HCT116 (cell line): ENCODE results near the gene PEMT. TPM values are rescaled to one million over a fixed set of nuclear protein-coding genes. Genes with fewer than 3 reads are reported as not detected.

Source experiments
- ATAC-seq: fragments of 200-7000 bp; cut with Tn5 transposase; 2 replicates; pipeline ENCODE4 v1.9.1; 2020; ENCODE audit warnings: mild to moderate bottlenecking, moderate library complexity
- BruUV-seq: library from RNA; stranded (reverse); fragments of 400-500 nt; replicated peaks from 2 replicates; lab custom pipeline; 2021; lab: Mats Ljungman, UMichigan
- CTCF ChIA-PET: fragments of 300-600 bp; sonication (Branson Sonifier 250); formaldehyde crosslinking; loops from one replicate; lab custom pipeline; 2021; ENCODE audit warnings: antibody characterized with exemption; lab: Charles Lee
- POLR2A ChIA-PET: fragments of 300-600, 350-600 bp; sonication (Branson Sonifier 250); formaldehyde crosslinking; loops from one replicate; lab custom pipeline; 2021; ENCODE audit warnings: antibody characterized with exemption; lab: Charles Lee
- RAD21 ChIA-PET, 2 experiments: fragments of 300-600 bp; sonication (Branson Sonifier 250); formaldehyde crosslinking; loops; one replicate each; lab custom pipeline; 2023; ENCODE audit warnings: low total read pairs in 2 of 2; ENCODE audit not compliant: uncharacterized antibody in 2 of 2, unreplicated experiment in 2 of 2, low non-redundant PET in 1 of 2; lab: Charles Lee
- DNase-seq: peaks from one replicate; pipeline ENCODE4 v3.0.0-alpha.2; 2010; ENCODE audit warnings: low read depth, low spot score
- H2AFZ ChIP-seq: fragments of 200-600 bp; shearing (Covaris generic), sonication (generic); 2 replicates; pipeline ENCODE4 v1.6.1; 2017; ENCODE audit warnings: low read depth, mixed run types, mixed read lengths, antibody characterized with exemption, low read length; ENCODE audit not compliant: poor library complexity, severe bottlenecking
- H3K27ac ChIP-seq: 2 replicates; pipeline ENCODE4 v1.5.1; 2012; ENCODE audit warnings: low read depth, low read length
- H3K27me3 ChIP-seq: fragments of 200-600 bp; sonication (generic); 2 replicates; pipeline ENCODE4 v1.6.1; 2016; ENCODE audit warnings: mixed run types, low read length, mixed read lengths; ENCODE audit not compliant: insufficient read depth
- H3K36me3 ChIP-seq, 2 experiments: fragments of 200-500 bp in 1 of 2; fragments of 200-600 bp in 1 of 2; sonication (Bioruptor generic) in 1 of 2; sonication (generic) in 1 of 2; 2 replicates each; pipeline versions ENCODE4 v1.5.1 to v1.6.1; 2014 to 2016; ENCODE audit warnings: low read length in 2 of 2, inconsistent platforms in 1 of 2, mixed read lengths in 1 of 2, mixed run types in 1 of 2; ENCODE audit not compliant: insufficient read depth in 2 of 2, control insufficient read depth in 1 of 2
- H3K4me1 ChIP-seq, 2 experiments: fragments of 200-600 bp in 1 of 2; sonication (generic) in 1 of 2; 2 replicates each; pipeline versions ENCODE4 v1.5.1 to v1.6.1; 2012 to 2017; ENCODE audit warnings: low read length in 2 of 2, inconsistent platforms in 1 of 2, mild to moderate bottlenecking in 1 of 2, mixed read lengths in 1 of 2, mixed run types in 1 of 2, moderate library complexity in 1 of 2; ENCODE audit not compliant: insufficient read depth in 2 of 2, control insufficient read depth in 1 of 2
- H3K4me2 ChIP-seq: fragments of 200-600 bp; sonication (generic); 2 replicates; pipeline ENCODE4 v1.6.1; 2017; ENCODE audit warnings: mixed run types, low read length, mixed read lengths
- H3K4me3 ChIP-seq, 2 experiments: fragments of 200-600 bp in 1 of 2; sonication (generic) in 1 of 2; replicated peaks in 1 of 2; 2 replicates each; pipeline ENCODE4 v1.5.1; 2011 to 2016; ENCODE audit warnings: low read length in 2 of 2, control low read depth in 1 of 2, low read depth in 1 of 2, mild to moderate bottlenecking in 1 of 2, mixed read lengths in 1 of 2, mixed run types in 1 of 2
- H3K79me2 ChIP-seq: fragments of 200-600 bp; sonication (generic); 2 replicates; pipeline ENCODE4 v1.6.1; 2017; ENCODE audit warnings: mild to moderate bottlenecking, mixed run types, low read length, moderate library complexity, mixed read lengths; ENCODE audit not compliant: insufficient read depth
- H3K9ac ChIP-seq: fragments of 200-600 bp; sonication (generic); 2 replicates; pipeline ENCODE4 v1.6.1; 2016; ENCODE audit warnings: low read length, mixed read lengths
- H3K9me2 ChIP-seq: fragments of 200-600 bp; sonication (generic), shearing (Covaris generic); 2 replicates; pipeline ENCODE4 v1.6.1; 2017; ENCODE audit warnings: mixed run types, mild to moderate bottlenecking, moderate library complexity; ENCODE audit not compliant: insufficient read depth
- H3K9me3 ChIP-seq, 2 experiments: fragments of 200-500 bp in 1 of 2; fragments of 200-600 bp in 1 of 2; sonication (Bioruptor generic) in 1 of 2; sonication (generic) in 1 of 2; 2 replicates each; pipeline ENCODE4 v1.6.1; 2014 to 2017; ENCODE audit warnings: low read length in 2 of 2, mixed read lengths in 2 of 2, inconsistent platforms in 1 of 2, low read depth in 1 of 2, mild to moderate bottlenecking in 1 of 2, mixed run types in 1 of 2, moderate library complexity in 1 of 2; ENCODE audit not compliant: control insufficient read depth in 1 of 2, insufficient read depth in 1 of 2
- H4K20me1 ChIP-seq: fragments of 200-600 bp; sonication (generic), shearing (Covaris generic); 2 replicates; pipeline ENCODE4 v1.6.1; 2017; ENCODE audit warnings: mixed run types, mild to moderate bottlenecking, moderate library complexity; ENCODE audit not compliant: insufficient read depth
- ATF3 ChIP-seq: IDR thresholded peaks from 2 replicates; pipeline ENCODE4 v1.6.1; 2012
- CEBPB ChIP-seq: IDR thresholded peaks from 2 replicates; pipeline ENCODE4 v1.6.1; 2012; ENCODE audit warnings: low read depth
- CTCF ChIP-seq, 3 experiments: fragments of 200-600 bp in 1 of 3; sonication (generic) in 1 of 3; IDR thresholded peaks in 2 of 3; conservative IDR thresholded peaks in 1 of 3; 2 replicates each; pipeline ENCODE4 v1.5.1; 2012 to 2017; ENCODE audit warnings: low read depth in 2 of 3, low read length in 2 of 3, antibody characterized with exemption in 1 of 3, borderline replicate concordance in 1 of 3, control low read depth in 1 of 3, mild to moderate bottlenecking in 1 of 3, mixed read lengths in 1 of 3, mixed run types in 1 of 3, moderate library complexity in 1 of 3; ENCODE audit not compliant: insufficient read depth in 1 of 3
- EGR1 ChIP-seq: IDR thresholded peaks from 2 replicates; pipeline ENCODE4 v1.6.1; 2012; ENCODE audit warnings: low read depth
- EZH2phosphoT487 ChIP-seq: fragments of 200-600 bp; IDR thresholded peaks from 2 replicates; pipeline ENCODE4 v1.6.1; 2018; ENCODE audit warnings: antibody characterized with exemption, borderline replicate concordance
- JUND ChIP-seq: IDR thresholded peaks from 2 replicates; pipeline ENCODE4 v1.6.1; 2012
- MAX ChIP-seq: IDR thresholded peaks from 2 replicates; pipeline ENCODE4 v1.6.1; 2012
- POLR2A ChIP-seq: IDR thresholded peaks from 2 replicates; pipeline ENCODE4 v1.7.0; 2011; ENCODE audit warnings: borderline replicate concordance; ENCODE audit not compliant: insufficient read depth, insufficient read length; ENCODE audit errors: extremely low read depth
- RAD21 ChIP-seq: IDR thresholded peaks from 2 replicates; pipeline ENCODE4 v1.6.1; 2012; ENCODE audit warnings: low read depth, mild to moderate bottlenecking
- REST ChIP-seq: IDR thresholded peaks from 2 replicates; pipeline ENCODE4 v1.6.1; 2012; ENCODE audit warnings: low read depth
- SIN3A ChIP-seq: IDR thresholded peaks from 2 replicates; pipeline ENCODE4 v1.6.1; 2012; ENCODE audit warnings: low read depth
- SP1 ChIP-seq: IDR thresholded peaks from 2 replicates; pipeline ENCODE4 v1.6.1; 2012; ENCODE audit warnings: low read depth
- SRF ChIP-seq: IDR thresholded peaks from 2 replicates; pipeline ENCODE4 v1.6.1; 2012; ENCODE audit warnings: low read depth
- YY1 ChIP-seq: IDR thresholded peaks from 2 replicates; pipeline ENCODE4 v1.6.1; 2011; ENCODE audit warnings: low read length, low read depth, moderate library complexity, mild to moderate bottlenecking; ENCODE audit not compliant: insufficient replicate concordance; ENCODE audit errors: extremely low read depth
- ZBTB33 ChIP-seq: IDR thresholded peaks from 2 replicates; pipeline ENCODE4 v1.6.1; 2011; ENCODE audit warnings: mild to moderate bottlenecking, low read length, moderate library complexity; ENCODE audit not compliant: insufficient replicate concordance; ENCODE audit errors: extremely low read depth
- ZFX ChIP-seq: fragments of 450-650 bp; IDR thresholded peaks from 2 replicates; pipeline ENCODE4 v1.6.1; 2017
- ZNF274 ChIP-seq: fragments of 200-500 bp; sonication (Bioruptor generic); IDR thresholded peaks from 2 replicates; pipeline ENCODE4 v1.6.1; 2014; ENCODE audit warnings: mild to moderate bottlenecking, low read depth, low read length, inconsistent platforms
- intact Hi-C: fragments of 100-400 bp; cut with micrococcal nuclease; formaldehyde crosslinking; loops from 2 replicates; pipeline ENCODE4 v1.10.0; 2022
- total RNA-seq: library from RNA; stranded (reverse); gene quantifications from one replicate; pipeline ENCODE4 v1.2.1, GENCODE V29; 2021; ENCODE audit not compliant: unreplicated experiment

Gene PEMT
- total RNA-seq, 1 experiment from 2014 or later, result 52.1 TPM

GRCh38 chr17:17462048-17462824 is 129.3 kb downstream of the PEMT start:
- Histone ChIP-seq H3K36me3 (no peaks in the 10 kb centered on the region), H4K20me1 (no peaks in the 10 kb centered on the region)
- TF ChIP-seq ZBTB33, result no peak
- TF ChIP-seq CEBPB, result no peak
- no peak for TF ChIP-seq JUND
- no peak for TF ChIP-seq SRF
- TF ChIP-seq SIN3A, result no peak
- TF ChIP-seq SP1, result no peak
- no peak for TF ChIP-seq REST
- no peak for TF ChIP-seq YY1
- no peak for TF ChIP-seq EGR1
- TF ChIP-seq EZH2phosphoT487, result no peak
- no peak for TF ChIP-seq POLR2A
- TF ChIP-seq RAD21, result no peak
- no peak for TF ChIP-seq ATF3
- TF ChIP-seq ZFX, result no peak
- no peak for TF ChIP-seq ZNF274
- no peak for TF ChIP-seq MAX
- no peak for TF ChIP-seq CTCF (IDR thresholded peaks at IDR 0.05 in 2 of 3, conservative IDR thresholded peaks at IDR 0.05 in 1 of 3; ENCODE audit: borderline replicate concordance in 1 of 3, insufficient read depth in 1 of 3, low read depth in 2 of 3, low read length in 2 of 3)
- TF ChIP-seq, all 23 proteins: peak for 0
- BruUV-seq, result no TSS peak
- no peak overlapping the region for H2AFZ ChIP-seq
- ChIA-PET POLR2A (no interaction called here), CTCF (no interaction called here), RAD21 (no interaction called here)
- intact Hi-C loops, result no loop called here
- no peaks in the 10 kb centered on the region for H3K9me3 ChIP-seq
- H3K9me2 ChIP-seq, result no peaks in the 10 kb centered on the region
- DNase-seq, result no peak
- no peak for ATAC-seq
- no peaks in the 10 kb centered on the region for H3K79me2 ChIP-seq
- H3K27ac ChIP-seq, result no peak overlapping the region
- no peaks in the 10 kb centered on the region for H3K4me1 ChIP-seq
- H3K9ac ChIP-seq, result no peak overlapping the region
- no peak overlapping the region for H3K4me3 ChIP-seq
- H3K4me2 ChIP-seq, result no peak overlapping the region
- H3K27me3 ChIP-seq, result peaks cover 12% of the 10 kb centered on the region
